Measurements from ENCODE around the gene LPO.

LPO gene

DNA sequence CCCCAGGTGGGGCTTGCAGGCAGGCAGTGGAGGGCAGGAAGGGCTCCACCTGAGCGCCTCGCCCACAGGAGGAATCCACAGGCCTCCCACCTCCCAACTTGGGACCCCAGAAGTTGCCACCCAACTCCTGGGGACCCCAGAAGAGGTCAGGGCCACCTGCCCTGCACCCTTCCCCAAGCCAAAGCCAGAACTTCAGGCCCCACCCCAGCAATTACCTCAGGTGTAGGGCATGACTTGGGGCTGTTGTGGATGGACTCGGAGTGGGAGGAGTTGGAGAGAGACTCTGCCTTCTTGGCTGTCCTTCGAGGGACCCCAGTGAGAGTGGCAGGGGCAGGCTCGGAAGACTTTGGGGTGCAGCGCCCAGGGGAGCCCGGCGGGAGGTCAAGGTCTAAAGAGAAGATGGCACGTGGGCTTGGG lies 79.7 kb downstream of the LPO start:
- H3K4me1 ChIP-seq (ENCODE audit: insufficient read depth, low read length): no peaks in the 10 kb centered on the region
- H3K9ac ChIP-seq (ENCODE audit: low read length): no peak overlapping the region
- no peak overlapping the region for H3K27ac ChIP-seq (ENCODE audit: low read depth, low read length)
- no peaks in the 10 kb centered on the region for H3K9me3 ChIP-seq (ENCODE audit: low read length)
- H3K36me3 ChIP-seq (ENCODE audit: insufficient read depth, low read length): peaks cover 3% of the 10 kb centered on the region
- H3K4me3 ChIP-seq (ENCODE audit: low read depth in 1 of 2, low read length in 2 of 2): no peak overlapping the region
- H3K27me3 ChIP-seq (ENCODE audit: control insufficient read depth in 1 of 2, insufficient read depth in 2 of 2, low read length in 2 of 2): no peaks in the 10 kb centered on the region

All from muscle layer of colon (tissue), 2 donors.